GM18505 (cell line): ENCODE data around the gene ODAD2.

ENCODE experiments used
- ATAC-seq: cut with Tn5 transposase; IDR thresholded peaks from one replicate; pipeline ENCODE4 v1.9.1; 2021; ENCODE audit not compliant: unreplicated experiment
- POLR2A ChIP-seq: IDR thresholded peaks from 4 replicates; pipeline ENCODE4 v1.6.1; 2011; ENCODE audit warnings: borderline replicate concordance; ENCODE audit not compliant: insufficient read depth, insufficient read length; ENCODE audit errors: extremely low read depth

Gene ODAD2, protein sequence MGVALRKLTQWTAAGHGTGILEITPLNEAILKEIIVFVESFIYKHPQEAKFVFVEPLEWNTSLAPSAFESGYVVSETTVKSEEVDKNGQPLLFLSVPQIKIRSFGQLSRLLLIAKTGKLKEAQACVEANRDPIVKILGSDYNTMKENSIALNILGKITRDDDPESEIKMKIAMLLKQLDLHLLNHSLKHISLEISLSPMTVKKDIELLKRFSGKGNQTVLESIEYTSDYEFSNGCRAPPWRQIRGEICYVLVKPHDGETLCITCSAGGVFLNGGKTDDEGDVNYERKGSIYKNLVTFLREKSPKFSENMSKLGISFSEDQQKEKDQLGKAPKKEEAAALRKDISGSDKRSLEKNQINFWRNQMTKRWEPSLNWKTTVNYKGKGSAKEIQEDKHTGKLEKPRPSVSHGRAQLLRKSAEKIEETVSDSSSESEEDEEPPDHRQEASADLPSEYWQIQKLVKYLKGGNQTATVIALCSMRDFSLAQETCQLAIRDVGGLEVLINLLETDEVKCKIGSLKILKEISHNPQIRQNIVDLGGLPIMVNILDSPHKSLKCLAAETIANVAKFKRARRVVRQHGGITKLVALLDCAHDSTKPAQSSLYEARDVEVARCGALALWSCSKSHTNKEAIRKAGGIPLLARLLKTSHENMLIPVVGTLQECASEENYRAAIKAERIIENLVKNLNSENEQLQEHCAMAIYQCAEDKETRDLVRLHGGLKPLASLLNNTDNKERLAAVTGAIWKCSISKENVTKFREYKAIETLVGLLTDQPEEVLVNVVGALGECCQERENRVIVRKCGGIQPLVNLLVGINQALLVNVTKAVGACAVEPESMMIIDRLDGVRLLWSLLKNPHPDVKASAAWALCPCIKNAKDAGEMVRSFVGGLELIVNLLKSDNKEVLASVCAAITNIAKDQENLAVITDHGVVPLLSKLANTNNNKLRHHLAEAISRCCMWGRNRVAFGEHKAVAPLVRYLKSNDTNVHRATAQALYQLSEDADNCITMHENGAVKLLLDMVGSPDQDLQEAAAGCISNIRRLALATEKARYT

DNA sequence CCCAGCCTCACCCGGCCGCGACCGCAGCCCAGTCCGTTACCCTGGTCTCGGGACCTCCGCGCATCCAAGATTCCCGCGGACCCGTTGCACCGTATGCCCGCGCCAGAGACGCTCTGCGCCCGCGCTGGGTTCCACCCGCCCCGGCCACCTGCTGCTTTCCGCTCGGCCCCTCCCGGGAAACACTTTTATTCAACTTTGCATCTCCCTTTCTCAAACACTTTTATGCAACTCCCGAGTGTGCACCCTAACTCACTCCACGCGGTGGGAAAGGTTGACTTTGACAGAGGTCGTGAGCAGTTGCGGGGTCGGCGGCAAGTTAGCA, at the start of gene ODAD2:
TSS of gene ODAD2 (minus strand) at position 126 of the 322 bp plus-strand sequence. CDS start 3,937 bp downstream, outside the sequence.
- no peak for ATAC-seq
- no peak for TF ChIP-seq POLR2A

DNA sequence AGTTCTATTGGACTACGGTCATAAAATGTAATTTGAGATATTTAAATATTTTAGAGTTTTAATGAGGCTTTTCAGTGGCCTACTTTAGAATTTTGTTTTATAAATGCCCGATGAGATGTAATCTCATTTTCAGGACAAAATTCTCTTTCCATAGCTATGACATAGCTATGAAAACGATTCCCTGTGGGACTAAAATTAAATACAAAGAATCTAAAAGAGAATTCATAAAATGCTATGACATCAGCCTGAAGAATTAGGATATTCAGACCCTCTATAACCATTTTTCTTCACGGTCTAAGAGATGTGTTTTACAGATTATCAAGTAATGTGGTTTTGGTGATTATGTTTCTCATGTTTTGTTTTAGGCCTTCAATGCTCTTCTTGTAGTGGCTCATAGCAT, 48.2 kb upstream of the ODAD2 start:
- no peak for ATAC-seq
- no peak for TF ChIP-seq POLR2A

DNA sequence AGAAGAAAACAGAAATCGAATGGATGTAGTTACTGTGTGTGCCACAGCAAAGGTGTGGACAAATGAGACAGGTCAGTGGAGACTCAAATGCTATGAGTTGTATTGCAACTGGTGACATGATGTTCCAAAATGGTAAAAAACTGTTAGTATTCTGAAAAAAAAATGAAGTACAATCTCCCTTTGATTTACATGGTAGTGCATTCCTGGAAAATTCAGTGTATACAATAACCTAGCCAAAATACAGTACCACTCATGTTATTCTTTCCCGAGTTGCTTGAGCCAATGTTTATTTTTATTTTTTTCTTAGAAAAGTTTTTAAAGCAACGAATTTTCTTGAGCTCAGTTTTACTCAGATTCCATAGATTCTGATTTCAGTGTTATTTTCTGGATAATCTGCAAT, 47.7 kb upstream of the ODAD2 start:
- ATAC-seq: no peak
- TF ChIP-seq POLR2A: no peak

DNA sequence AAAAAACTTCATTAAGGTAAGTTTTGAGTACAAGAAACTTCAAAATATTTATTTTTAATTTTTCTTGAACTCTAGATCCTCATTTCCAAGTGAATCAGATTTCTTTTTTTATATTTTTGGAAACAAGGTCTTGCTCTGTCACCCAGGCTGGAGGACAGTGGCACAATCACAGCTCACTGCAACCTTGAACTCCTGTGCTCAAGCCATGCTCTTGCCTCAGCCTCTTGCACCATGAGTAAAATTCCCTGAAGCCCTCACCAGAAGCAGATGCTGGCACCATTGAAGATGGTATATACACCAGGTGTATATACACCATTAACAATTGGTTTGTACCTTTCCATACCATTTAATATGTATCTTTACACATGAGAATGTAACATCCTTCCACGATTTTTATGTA, 45.1 kb upstream of the ODAD2 start:
- no peak for ATAC-seq
- no peak for TF ChIP-seq POLR2A

DNA sequence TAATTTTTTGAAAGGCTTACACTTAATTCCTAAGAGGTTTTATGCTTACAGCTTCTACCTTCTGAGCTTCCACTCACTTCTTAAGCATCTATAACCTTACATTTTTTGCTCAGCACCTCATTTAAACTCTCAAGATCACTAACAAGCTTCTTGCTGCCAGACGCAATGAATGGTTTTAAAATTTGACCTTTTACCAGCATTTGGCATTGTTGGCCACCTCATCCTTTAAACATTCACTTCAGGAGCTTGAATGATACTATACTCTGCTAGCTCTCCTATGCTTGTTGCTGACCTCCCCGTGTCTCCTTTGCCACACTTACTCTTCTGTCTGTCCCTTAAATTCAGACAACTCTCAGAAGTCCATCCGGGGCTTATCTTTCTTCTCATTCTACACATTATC, 37.7 kb upstream of the ODAD2 start:
- no peak for ATAC-seq
- TF ChIP-seq POLR2A: no peak

DNA sequence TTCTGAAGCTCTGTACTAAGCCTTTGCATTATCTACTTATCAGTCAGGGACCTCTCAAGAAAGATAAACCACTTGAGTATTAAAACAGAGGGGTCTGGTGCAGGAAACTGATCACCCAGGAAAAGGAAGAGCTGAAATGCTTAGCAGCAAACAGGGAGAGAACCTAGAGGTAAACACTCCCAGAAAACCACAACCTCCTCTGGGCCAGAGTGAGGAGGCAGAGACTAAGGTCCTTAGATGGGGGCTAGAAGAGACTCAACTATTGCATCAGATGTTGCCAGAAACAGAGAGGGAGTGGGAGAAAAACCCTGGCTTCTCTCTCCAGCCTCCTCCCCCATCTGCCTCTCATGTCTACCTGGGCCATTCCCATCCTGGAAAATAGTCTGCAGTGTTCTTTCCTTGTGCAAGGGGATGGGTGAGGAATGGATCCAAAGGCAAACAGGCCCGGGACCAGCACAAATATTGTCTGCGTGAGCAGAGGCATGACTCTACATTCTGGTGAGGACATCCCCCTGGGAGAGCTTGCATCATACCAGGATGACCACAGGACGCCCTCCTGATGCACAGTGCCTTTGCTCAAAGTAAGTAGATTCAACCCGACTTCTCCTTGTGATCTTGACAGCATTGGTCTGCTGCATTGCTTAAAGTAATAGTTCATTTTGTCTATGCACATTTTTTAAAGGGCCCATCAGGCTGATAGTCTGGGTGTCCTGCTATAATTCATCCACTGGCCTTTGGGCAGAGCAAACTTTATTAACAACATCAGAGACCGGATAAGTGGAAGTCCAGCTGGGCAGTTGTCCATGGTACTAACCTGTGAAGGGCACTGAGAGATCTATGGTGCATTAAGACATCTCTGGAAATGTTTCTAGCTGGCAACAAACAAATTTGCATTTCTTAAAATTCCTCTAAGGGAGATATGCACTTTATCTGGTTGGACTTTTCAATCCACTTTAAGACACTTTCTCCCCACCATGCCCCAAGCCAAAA, 22.4 kb upstream of the ODAD2 start:
- no peak for ATAC-seq
- no peak for TF ChIP-seq POLR2A

DNA sequence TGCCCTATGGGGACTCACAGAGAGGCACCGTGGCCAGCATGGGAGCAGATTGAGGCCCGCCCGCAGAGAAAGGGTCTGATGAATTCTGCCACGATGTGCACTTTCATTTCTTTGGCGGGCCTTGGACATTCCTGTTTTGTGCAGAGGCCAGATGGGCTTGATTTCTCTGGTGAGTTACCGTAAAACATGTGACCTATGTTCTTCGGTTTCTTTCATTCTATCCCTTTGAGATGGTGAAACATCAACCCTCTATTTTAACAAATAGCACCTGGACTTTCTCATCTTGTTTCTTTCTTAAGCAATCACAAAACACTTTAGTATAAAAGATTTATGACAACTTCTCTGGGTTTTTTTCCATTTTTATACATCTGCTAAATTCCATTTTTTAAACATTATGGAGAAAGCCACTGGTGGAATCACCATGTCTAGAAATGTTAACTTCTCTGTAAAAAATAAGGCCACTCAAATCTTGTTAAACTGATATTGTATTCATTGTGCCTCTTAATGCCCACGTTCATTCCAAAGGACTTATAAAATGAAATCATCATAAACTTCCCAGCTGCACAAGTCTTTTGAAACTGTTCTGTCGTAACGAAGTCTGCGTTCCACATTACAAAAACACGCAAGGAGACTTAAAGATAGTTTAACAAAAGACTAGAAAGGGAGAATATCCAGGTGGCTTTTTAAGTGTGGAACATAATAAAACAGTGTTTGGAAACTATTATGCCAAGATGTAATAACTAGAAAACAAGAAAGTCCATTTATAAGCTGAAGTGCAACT, 21.4 kb upstream of the ODAD2 start:
- no peak for ATAC-seq
- no peak for TF ChIP-seq POLR2A

DNA sequence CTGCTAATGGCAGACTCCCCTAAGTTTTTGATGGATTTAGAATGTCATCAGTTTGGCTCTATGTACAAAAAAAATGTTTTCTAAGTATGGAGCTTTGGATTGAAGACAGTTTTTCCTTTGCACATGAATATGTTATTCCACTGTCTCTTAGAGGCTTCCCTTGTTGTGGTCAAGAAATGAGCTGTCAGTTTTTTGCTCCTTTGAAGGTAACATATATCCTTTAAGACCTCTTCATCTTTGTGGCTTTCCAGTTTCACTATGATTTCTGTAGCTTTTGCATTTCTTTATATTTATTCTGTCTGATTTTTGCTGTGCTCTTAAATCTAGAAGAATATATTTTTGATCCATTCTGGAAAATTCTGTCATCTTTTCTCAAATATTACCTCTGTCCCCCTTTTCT, 15.8 kb upstream of the ODAD2 start:
- TF ChIP-seq POLR2A: no peak
- ATAC-seq: no peak

DNA sequence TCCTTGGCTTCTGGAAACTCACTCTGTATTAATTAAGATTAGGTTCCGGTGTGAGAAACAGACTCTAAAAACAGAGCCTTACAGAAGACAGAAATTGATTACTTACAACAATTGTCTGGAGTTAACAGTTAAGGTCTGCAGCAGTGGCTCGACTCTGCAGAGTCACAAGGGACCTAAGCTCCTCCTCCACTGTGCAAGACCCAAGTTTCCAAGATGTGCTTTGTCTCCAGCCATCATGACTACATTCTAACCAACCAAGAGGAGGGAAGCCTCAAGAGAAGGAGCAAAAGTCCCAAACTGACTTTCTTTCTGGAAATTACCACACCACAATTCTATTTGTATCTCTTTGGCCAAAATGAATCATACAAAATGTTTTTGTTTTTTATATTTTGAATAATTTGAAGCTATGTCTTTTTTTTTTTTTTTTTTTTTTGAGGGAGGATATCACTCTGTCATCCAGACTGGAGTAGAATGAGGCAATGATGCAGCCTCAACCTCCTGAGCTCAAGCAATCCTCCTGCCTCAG, 14.2 kb upstream of the ODAD2 start:
- TF ChIP-seq POLR2A: no peak
- no peak for ATAC-seq

DNA sequence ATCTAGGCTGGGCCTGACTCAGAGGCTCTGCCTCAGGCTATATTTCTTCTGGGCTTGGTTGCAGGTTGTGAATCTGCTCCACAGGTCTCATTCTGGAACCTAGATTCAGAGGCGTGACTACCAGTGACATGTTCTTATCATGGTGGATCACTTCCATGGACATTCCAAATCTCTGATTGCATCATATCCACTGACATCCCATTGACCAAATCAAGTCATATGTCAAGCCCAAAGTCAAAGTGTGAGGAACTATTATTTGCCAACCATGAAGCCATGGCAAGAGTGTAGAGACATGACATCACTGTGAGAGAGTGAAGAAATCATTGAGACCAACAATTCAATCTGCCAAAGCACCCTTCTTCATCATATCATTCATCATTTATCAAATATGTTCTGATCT, 11.9 kb upstream of the ODAD2 start:
- TF ChIP-seq POLR2A: no peak
- no peak for ATAC-seq

DNA sequence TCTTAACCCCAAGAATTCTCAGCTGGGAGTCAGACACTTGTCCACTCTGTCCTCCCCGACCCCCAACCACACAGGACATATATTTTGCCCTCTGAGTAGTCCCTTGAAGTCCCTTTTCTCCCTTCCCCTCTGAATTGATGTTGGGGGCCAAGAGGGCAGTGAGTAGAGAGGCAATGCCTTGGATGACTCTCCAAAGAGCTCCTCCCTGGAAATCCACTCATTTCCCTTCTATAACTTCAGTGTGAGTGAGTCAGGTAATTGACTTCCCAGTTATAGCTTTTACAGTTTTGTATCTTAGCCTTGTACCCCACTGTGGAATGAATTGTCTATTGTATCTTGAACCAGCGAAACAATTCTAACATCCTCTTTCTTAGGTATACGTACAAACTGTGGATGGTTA, 9.2 kb upstream of the ODAD2 start:
- ATAC-seq: no peak
- TF ChIP-seq POLR2A: no peak

DNA sequence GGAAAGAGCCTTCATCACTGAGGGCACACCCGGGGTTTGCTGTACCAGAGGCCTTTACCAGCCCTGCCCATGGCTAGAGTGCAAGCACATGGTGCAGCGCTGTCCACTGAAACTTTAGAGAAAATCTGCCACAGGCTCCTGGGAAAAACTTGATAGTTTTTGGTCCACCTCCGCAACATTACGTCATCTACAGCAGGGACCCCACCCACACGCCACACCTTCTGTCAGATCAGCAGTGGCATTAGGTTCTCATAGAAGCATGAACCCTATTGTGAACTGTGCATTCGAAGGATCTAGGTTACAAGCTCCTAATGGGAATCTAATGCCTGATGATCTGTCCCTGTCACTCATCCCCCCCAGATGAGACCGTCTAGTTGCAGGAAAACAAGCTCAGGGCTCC, 2.5 kb upstream of the ODAD2 start:
- no peak for ATAC-seq
- TF ChIP-seq POLR2A: no peak

DNA sequence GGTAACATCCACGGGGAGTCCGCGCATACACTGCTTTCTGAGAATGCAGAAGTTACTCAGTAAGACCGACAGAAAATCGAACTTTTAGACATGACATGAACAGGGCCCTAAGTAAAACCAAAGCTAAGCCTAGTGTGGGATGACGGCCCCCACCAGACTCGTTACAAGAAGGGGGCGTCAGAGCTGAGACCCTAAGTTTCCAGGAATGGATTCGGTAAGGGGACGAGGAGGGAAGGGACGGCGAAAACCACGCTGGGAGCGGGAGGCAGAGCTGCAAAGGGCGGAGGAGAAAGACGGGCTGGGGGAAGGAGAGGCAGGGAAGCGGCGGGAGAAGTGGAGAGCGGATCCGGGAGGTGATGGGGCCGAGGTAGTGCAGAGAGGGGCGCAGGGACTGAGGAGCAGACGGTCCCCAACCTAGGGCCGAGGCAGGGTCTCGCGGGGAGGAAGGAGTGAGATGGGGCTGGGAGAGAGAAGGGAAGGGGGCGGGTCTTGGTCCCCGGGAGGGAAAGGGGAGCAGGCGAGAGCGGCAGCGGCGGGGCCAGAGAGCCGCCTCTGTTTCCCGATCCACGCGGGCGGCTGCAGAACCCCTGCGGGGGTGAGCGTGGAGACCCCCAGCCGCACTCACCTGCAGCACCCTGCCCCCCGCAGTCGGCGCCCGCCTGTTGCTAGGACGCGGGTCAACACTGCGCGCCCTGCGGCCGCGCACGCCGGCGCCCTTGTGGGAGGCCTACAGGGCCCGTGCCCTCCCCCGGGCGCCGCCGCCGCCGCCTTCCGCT, 513 bp downstream of the ODAD2 start:
- TF ChIP-seq POLR2A: no peak
- ATAC-seq: no peak
